Hypothalamus (tissue), 51 donors: ENCODE data around the gene PDZD4.

Experiments used
- DNase-seq, 51 donors: peaks; one replicate each; lab custom pipeline; 2025; lab: John Stamatoyannopoulos, UW

The PDZD4 gene

DNA sequence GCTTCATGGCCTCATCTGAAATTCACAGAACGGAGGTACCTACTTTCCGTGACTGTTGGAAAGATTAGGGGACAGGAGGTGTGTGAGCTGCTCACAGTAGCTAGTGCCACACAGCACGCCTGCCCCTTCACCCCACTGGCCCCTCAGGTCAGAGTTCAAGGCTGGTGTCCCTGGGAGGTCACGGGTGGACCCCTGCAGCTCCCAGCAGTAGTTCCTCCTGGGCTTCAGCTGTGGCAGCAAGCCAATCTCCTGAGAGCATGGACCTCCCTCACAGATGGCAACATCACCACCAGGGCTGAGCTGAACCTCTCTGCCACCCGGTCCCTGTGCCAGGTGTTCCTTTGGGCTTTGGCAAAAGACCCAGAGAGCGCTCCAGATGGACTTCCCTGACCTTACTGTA is 38.0 kb downstream of the PDZD4 start:
- no peak for DNase-seq

DNA sequence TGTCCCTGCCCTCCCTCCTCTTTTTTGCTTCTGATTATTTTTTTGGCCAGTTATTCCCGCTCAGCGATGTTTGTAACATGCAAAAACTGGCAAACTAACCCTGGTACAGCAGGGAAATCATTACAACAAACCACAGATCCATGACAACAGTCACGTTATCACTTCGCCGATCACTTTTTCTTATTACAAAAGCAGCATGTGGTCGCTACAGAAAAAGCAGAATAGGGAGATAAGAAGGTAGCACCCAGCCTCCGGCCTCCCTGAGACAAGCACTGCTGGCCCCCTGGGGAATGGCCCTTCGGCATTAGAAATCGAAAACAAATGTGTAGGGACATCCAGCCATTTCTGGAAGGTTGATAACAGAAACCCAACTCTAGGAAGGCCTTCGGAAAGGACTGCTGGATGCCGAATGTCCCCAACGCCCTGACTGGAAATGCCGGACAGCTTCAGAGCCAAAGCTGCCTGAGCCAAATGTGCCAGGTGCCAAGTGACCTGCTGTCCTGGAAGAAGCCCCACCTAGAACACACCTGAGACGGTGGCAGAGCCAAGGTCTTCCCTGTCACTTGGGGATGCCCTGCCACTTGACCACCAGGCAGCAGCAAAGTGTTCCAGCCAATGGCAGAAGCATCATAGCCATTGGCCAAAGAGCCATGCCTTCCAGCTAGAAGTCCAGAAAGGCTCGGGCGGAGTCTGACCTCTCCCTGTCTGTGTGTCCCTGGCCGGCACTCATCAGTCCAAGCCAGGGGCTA is 39.1 kb downstream of the PDZD4 start:
- no peak for DNase-seq

DNA sequence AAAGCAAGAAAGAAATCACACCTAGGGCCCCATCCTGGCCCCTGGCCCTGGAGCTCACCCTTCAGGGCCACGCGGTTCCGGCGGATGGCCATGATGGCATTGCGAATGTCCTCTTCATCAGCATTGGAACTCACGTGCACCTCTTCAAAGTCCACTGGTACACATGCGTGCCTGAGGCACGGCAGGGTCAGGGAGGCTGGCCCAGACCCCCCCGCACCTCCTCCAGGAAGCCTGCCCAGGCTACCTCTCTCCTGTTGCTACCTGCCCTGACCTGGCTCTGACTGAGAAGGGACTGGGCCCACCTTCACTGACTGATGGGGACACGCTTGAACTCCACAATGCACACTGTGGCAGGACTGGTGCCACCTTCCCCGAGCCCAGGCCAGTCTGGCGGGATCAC is 40.7 kb downstream of the PDZD4 start:
- no peak for DNase-seq

DNA sequence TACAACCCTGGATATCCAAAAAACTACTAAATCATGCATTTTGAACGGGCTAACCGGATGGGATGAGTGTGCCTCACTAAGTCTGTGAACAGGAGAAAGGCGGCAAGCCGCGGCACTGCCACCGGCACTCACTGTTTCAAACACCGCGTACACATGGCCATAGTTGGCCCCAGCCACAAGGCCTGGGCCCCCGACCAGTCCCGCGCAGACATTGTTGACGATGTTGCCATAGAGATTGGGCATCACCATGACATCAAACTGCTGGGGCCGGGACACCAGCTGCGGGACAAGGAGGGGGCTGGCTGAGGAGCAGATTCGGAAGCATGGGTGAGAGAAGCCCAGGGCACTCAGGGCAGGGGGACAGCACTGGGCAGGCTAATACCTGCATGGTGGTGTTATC is 43.7 kb downstream of the PDZD4 start:
- peak in 1 of 51 donors; percentile 16 for DNase-seq

DNA sequence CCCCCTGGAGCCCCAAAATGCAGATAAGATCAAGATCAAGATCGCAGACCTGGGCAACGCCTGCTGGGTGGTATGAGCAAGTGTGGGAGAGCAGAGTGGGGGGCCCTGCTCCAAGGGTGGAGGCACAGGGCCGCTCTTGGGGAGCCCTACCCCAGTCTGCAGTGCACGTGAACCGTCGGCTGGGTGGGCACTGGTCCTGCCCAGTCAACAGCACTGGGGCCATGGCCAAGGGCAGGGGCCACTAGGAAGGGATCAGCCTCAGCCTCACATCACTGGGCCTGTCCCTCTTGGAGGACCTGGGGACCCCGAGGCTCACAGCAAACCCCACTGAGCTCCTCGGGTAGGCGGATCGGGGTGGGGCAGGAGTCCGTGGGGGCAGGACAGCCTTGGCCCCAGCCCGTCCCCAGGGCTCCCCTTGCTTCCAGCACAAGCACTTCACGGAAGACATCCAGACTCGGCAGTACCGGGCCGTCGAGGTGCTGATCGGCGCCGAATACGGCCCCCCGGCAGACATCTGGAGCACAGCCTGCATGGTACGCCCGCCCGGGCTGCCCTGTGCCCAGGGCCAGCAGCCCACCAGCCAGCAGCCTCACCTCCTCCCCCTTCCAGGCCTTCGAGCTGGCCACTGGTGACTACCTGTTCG is 45.9 kb downstream of the PDZD4 start:
- DNase-seq, result no peak

DNA sequence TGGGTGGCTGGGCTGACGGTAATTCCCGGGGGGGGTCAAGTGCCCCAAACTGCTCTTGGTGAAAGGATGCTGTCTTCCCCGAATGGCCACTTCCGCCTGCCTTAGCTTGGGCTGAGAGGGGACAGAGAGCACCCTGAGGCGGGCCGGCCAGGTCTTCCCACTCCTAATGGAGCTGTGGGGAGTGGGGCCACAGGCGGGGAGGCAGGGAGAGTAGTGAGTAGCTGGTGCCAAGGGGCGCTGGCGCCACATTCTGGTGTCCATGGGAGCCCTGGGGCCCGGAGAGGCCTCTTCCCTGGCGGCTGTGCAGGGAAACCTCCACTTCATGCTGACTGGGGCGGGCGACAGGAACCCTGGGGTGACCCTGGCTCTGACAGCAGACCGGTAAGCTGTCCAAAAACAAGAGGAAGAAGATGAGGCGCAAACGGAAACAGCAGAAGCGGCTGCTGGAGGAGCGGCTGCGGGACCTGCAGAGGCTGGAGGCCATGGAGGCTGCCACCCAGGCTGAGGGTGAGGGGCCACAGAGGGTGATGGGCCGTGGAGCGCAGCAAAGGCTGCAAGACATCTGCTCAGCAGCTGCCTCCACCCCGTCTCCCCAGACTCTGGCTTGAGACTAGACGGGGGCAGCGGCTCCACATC is 46.8 kb downstream of the PDZD4 start:
- no peak for DNase-seq

DNA sequence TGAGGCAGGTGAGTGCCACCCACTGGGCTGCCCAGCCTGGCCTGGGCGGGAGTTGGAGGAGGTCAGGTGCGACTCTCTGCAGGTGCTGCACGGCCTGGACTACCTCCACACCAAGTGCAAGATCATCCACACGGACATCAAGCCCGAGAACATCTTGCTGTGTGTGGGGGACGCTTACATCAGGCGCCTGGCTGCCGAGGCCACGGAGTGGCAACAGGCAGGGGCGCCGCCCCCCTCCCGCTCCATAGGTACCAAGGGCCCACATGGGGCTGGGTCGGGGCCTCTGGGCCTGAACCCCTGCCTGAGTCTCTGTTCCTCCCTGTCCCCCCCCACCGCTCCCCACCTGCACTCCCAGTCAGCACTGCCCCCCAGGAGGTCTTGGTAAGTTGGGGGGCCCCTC is 47.5 kb downstream of the PDZD4 start:
- DNase-seq, result no peak

DNA sequence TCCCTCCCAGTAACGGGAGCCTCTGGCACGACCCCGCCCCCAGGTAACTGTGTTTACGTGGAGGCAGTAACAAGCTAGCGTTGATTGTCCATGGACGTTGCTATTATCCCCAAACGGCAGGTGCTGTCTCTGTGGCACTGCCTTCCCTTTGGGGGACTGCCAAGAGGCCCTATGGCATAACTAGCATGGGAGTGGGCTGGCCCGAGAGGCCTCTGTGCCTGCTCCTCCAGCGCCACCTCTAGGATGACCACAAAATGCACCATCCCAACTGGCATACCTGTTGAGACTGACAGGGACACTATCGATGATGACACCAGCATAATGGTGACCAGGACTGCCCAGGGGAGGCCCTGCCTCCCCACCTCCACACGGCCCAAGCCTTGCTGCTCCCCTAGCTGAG is 48.0 kb downstream of the PDZD4 start:
- peak in 14 of 51 donors; percentile 3 to 46 (median 18) for DNase-seq

DNA sequence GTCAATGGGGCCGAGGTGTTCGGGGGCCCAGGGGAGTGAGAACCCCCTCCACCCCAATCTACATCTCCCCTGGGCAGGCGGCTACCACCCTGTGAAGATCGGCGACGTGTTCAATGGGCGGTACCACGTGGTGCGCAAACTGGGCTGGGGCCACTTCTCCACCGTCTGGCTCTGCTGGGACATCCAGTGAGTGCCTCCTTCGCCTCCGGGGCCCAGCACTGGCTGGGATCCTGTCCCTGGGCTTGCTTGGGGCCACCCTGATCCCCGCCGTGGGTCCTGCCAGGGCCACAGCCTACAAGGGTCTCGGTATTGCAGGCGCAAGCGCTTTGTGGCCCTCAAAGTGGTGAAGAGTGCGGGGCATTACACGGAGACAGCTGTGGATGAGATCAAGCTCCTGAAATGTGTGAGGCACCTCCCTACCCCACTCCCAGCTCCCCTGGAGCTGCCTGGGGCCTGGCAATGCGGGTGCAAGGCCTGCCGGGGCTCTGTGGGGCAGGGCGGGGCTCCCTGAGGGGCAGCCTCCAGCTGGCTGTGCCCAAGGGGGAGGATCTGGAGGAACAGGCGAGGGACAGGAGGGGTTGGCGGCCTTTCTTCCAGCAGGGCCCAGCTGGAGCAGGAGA is 48.8 kb downstream of the PDZD4 start:
- DNase-seq, result peak in 8 of 51 donors; percentile 2 to 35 (median 14)

DNA sequence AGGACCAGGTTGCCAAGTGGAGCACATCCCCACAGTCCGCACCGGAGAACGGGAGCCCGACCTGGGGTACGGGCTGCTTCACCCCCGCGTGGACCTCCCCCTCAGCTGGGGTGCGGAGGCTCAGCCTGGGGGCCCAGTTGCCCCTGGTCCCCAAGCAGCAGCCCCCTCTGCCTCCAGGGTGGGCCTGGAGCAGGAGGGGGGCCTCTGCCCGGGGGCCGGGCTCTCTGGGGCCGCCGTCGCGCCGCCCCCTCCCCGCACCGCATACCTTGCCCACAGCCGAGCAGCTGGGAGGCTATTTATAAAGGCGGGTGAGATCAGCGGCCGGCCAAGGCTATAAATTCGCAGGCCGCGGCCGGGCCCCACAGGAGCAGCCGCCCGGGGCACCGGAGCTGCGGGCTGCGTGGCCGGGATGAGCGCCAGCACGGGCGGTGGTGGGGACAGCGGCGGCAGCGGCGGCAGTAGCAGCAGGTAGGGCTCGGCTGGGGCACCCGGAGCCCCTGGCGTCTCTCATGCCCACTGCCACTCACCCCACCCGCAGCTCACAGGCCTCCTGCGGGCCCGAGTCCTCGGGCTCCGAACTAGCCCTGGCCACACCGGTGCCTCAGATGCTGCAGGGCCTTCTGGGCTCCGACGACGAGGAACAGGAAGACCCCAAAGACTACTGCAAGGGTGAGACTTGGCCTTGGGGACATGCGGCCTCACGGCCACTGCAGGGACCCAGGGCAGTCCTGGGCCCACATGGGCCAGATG is 49.5 kb downstream of the PDZD4 start, which contains the start of gene SRPK3:
Gene SRPK3, plus strand, starts transcription at position 364 of the 750 bp plus-strand sequence. Its CDS starts 46 bp downstream, at position 410.
- peak in 3 of 51 donors; percentile 7 to 22 (median 19) for DNase-seq

DNA sequence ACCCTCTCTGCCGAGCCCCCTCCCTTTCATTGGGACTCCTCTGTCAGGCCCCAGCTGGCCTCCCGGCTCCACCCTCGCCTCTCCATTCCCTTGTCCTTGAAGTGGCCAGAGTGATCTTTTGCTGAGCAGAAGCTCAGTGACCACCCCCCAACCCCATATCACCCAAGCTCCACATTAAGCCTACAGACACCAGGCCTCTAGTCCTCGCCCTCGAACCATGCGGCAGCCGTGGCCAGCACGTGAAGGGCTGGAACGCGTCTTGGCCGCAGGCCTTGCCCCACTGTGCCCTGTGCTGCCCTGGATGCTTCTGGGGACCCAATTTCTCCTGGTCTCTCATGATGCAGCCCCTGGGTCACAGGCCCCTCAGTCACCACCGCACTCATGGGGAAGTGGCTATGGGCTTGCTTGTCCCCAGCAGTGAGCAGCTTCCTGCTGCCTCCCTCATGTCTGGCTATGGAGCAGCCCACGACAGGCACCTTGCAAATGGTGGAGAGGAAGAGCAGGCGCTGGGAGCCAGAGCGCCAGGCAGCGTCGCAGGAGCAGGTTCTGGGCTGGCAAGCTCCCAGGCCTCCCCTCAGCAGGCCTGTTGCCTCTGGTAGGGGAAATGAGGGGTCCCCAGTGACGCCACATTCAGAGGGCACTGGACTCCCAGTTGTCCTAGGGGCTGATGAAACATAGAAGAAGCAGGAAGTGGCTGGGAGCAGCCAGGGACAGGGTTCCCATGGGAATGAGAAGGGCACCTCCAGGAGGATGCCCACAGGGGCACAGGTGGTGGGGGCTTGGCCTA is 50.3 kb downstream of the PDZD4 start:
- no peak for DNase-seq

DNA sequence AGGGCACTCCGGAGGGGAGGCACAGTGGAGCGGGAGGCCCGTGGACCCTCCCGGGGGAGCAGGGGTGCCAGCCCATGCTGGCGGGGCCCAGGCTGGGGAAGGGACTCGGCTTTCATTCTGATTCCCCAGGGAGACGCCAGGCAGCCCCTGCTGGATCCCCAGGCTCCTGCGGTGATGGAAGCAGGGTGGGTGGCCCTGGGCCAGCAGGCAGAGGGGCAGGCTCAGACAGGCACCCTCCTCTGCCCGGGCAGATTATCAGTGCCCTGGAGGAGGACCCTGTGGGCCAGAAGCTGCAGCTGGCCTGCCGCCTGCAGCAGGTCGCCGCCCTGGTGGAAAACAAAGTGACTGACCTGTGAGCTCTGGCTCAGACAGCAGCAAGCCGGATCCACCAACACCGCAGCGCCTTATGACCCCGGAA is 51.7 kb downstream of the PDZD4 start:
- no peak for DNase-seq

DNA sequence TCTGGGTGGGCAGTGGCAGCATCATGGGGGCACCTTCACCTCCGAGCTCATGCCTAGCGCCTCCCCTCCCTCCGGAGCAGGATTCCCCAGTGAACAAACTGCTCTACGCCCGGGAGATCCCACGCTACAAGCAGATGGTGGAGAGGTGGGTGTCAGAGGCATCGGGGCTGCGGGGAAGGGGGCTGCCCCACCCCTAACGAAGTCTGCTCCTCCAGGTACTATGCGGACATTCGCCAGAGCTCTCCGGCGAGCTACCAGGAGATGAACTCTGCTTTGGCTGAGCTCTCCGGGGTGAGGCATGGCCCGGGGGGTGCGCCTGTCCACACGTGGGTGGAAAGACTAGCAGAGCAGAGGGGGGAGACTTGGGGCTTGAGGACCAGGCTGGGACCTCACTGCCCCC is 52.2 kb downstream of the PDZD4 start:
- DNase-seq, result no peak

DNA sequence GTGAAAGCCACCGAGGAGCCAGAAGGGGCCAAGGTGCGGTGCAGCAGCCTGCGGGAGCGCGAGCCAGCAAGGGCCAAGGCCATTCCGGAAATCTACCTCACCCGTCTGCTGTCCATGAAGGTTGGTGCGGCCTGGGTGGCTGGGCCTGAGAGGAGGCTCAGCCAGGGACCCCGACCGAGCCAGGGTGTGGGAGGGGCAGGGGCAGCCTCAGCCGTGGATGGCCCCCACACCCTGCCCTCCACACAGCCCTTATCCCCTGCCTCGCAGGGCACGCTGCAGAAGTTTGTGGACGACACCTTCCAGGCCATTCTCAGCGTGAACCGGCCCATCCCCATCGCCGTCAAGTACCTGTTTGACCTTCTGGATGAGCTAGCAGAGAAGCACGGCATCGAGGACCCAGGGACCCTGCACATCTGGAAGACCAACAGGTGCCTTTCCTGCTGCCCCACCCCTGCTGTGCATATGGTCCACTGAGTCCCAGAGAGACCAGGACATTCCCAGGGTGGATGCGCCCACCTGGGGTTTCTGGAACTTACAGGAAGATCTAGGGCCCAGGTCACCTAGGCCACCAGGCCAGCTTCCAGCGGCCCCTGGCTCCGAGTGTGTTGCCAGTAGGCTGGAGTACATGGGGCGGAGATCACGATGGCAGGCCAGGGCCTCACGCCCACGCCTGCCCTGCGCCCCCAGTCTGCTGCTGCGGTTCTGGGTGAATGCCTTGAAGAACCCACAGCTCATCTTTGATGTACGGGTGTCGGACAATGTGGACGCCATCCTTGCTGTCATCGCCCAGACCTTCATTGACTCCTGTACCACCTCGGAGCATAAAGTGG is 52.9 kb downstream of the PDZD4 start:
- DNase-seq, result no peak

DNA sequence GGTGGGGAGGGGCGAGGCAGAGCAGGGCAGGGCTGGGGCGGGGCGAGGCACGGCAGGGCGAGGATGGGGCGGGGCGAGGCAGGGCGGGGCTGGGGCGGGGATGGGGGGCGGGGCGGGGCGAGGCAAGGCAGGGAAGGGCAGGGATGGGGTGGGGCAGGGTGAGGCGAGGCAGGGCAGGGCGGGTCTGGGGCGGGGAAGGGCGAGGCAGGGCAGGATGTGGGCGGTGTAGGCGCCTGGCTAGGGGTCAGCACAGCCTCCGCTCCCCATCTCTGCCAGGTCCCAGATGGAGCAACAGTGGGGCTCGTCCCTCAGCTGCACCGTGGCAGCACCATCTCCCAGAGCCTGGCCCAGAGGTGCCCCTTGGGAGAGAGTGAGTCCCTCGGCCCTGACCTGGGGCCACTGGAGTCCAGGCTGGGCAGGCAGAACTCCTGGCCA is 53.7 kb downstream of the PDZD4 start:
- no peak for DNase-seq

DNA sequence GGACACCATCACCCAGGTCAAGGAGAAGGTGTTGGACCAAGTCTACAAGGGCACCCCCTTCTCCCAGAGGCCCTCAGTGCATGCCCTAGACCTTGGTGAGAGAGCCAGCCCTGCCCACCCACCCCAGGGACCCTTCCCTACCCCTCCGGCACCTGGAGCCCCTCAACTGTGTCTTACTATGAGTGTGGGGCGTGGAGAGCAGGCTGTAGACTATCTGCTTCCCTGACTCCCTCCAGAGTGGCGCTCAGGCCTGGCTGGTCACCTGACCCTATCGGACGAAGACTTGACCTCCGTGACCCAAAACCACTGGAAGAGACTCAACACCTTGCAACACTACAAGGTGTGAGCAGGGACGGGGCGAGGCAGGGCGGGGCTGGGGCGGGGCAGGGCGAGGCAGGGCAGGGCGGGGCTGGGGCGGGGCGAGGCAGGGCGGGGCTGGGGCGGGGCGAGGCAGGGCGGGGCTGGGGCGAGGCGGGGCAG is 54.2 kb downstream of the PDZD4 start:
- no peak for DNase-seq

DNA sequence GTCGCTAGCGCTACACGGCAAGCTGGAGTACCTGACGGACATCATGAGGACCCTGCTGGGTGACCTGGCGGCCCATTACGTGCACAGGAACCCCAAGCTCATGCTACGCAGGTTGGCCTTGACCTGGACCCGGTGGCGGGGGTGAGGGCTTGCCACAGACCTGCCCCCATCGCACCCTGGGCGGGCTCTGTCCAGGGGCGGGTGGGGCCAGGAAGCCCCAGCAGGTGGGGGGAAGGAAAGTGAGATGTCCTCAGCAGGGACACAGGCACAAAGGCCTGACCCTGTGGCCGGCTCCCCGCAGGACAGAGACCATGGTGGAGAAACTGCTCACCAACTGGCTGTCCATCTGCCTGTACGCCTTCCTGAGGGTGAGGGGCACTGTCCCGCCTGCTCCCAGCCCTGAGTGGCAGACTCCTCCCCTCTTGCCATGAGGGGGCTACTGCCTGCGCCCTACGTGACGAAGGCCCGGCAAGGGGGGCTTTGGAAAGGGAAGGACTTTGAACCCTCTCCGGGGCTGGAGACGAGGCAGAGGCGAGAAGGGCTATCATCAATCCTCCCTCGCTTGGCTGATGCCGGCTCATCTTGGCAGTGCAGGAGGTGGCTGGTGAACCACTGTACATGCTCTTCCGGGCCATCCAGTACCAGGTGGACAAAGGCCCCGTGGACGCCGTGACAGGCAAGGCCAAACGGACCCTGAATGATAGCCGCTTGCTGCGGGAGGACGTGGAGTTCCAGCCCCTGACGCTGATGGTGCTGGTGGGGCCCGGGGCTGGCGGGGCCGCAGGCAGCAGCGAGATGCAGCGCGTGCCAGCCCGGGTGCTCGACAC is 54.8 kb downstream of the PDZD4 start:
- no peak for DNase-seq
